Hematopoietic multipotent progenitor cell (in vitro differentiated cells): ENCODE results near the gene LRFN5. TPM values are rescaled to one million over a fixed set of nuclear protein-coding genes. Genes with fewer than 3 reads are reported as not detected.
A peak's percentile ranks its signal among the peaks of the same experiment; 100 is the strongest.
"Not testable (repeated sequence)": the region's sequence is repeated elsewhere in the genome, so short reads cannot be mapped to it uniquely, and the experiment has no call there.

Experiments used
- DNase-seq, 3 donors: peaks; one replicate each; pipeline ENCODE4 v3.0.0-alpha.2; 2011 to 2015; ENCODE audit warnings: low read depth in 2 of 3, low spot score in 2 of 3
- total RNA-seq: library from RNA; depleted of rRNA; stranded (reverse); fragments of >200 nt; gene quantifications from one replicate; pipeline ENCODE4 v1.2.3, GENCODE V29; 2012

Gene LRFN5
- total RNA-seq, 1 donor = under 0.01 TPM

GRCh38 chr14:41634286-41634685, 27.6 kb downstream of the LRFN5 start:
- no peak for DNase-seq

GRCh38 chr14:41636492-41637392, 30.1 kb downstream of the LRFN5 start:
- DNase-seq = no peak

- DNase-seq = no peak
Measured at GRCh38 chr14:41641690-41642089, 35.0 kb downstream of the LRFN5 start.

GRCh38 chr14:41642367-41642766, 35.7 kb downstream of the LRFN5 start:
- no peak for DNase-seq

- no peak for DNase-seq
Measured at GRCh38 chr14:41642789-41643188, 36.1 kb downstream of the LRFN5 start.

GRCh38 chr14:41644606-41645005, 37.9 kb downstream of the LRFN5 start:
- DNase-seq = no peak

GRCh38 chr14:41650802-41651201, 44.1 kb downstream of the LRFN5 start:
- no peak for DNase-seq

GRCh38 chr14:41654196-41654595, 47.5 kb downstream of the LRFN5 start:
- no peak for DNase-seq

- no peak for DNase-seq
Measured at GRCh38 chr14:41662780-41663472, 56.2 kb downstream of the LRFN5 start.

- DNase-seq = no peak
Measured at GRCh38 chr14:41663473-41663850, 56.8 kb downstream of the LRFN5 start.

- DNase-seq = no peak
Measured at GRCh38 chr14:41666301-41666700, 59.6 kb downstream of the LRFN5 start.

- no peak for DNase-seq
Measured at GRCh38 chr14:41668356-41668755, 61.7 kb downstream of the LRFN5 start.

GRCh38 chr14:41673601-41674000, 66.9 kb downstream of the LRFN5 start:
- DNase-seq = not testable (repeated sequence)

GRCh38 chr14:41674511-41674971, 67.9 kb downstream of the LRFN5 start:
- DNase-seq = not testable (repeated sequence)

- no peak for DNase-seq
Measured at GRCh38 chr14:41699486-41699885, 92.8 kb downstream of the LRFN5 start.

- DNase-seq = peak in 2 of 3 donors; percentile 20 to 72
Measured at GRCh38 chr14:41718477-41719166, 111.9 kb downstream of the LRFN5 start.

GRCh38 chr14:41739203-41739602, 132.5 kb downstream of the LRFN5 start:
- no peak for DNase-seq

GRCh38 chr14:41743140-41743539, 136.5 kb downstream of the LRFN5 start:
- no peak for DNase-seq

GRCh38 chr14:41749429-41749828, 142.8 kb downstream of the LRFN5 start:
- DNase-seq = peak in 2 of 3 donors; percentile 9 to 45

GRCh38 chr14:41750575-41750974, 143.9 kb downstream of the LRFN5 start:
- peak in 1 of 3 donors; percentile 3 for DNase-seq

- DNase-seq = no peak
Measured at GRCh38 chr14:41758011-41758665, 151.5 kb downstream of the LRFN5 start.
